Vagina (tissue), 2 donors: ENCODE results near the gene MYOF.

ENCODE experiments used
- CTCF ChIP-seq, 3 experiments: fragments of 450-650 bp in 2 of 3; fragments of 200-600 bp in 1 of 3; sonication (generic) in 1 of 3; IDR thresholded peaks; one replicate each; pipeline ENCODE4 v1.5.1; 2017 to 2019; ENCODE audit warnings: antibody characterized with exemption in 3 of 3, mild to moderate bottlenecking in 2 of 3, moderate library complexity in 2 of 3
- POLR2A ChIP-seq, 2 donors: fragments of 450-650 bp; IDR thresholded peaks; one replicate each; pipeline ENCODE4 v1.6.1; 2017; ENCODE audit warnings: antibody characterized with exemption in 2 of 2, mild to moderate bottlenecking in 2 of 2, moderate library complexity in 2 of 2
- POLR2AphosphoS5 ChIP-seq, 2 donors: sonication (generic); formaldehyde crosslinking; IDR thresholded peaks; one replicate each; pipeline ENCODE4 v1.9.0; 2017; ENCODE audit warnings: antibody characterized with exemption in 2 of 2, mild to moderate bottlenecking in 2 of 2, low read depth in 1 of 2; ENCODE audit not compliant: insufficient read depth in 1 of 2

- TF ChIP-seq CTCF (IDR thresholded peaks at IDR 0.05) (no peak), POLR2AphosphoS5 (IDR thresholded peaks at IDR 0.05; ENCODE audit: insufficient read depth in 1 of 2, low read depth in 1 of 2) (no peak), POLR2A (IDR thresholded peaks at IDR 0.05) (no peak)
Measured at GRCh38 chr10:93319896-93320295, 162.2 kb downstream of the MYOF start.
